Muscle of leg (tissue), 11 donors: ENCODE data around the gene C5. TPM values are rescaled to one million over a fixed set of nuclear protein-coding genes. Genes with fewer than 3 reads are reported as not detected.

Experiments used
- DNase-seq: peaks from one replicate; pipeline ENCODE4 v3.0.0; 2013
- H3K27ac ChIP-seq: one replicate; pipeline ENCODE4 v1.5.1; 2013; ENCODE audit warnings: mild to moderate bottlenecking, low read length, control low read depth
- H3K27me3 ChIP-seq: one replicate; pipeline ENCODE4 v1.6.1; 2013; ENCODE audit warnings: low read length; ENCODE audit not compliant: control insufficient read depth, insufficient read depth
- H3K36me3 ChIP-seq: one replicate; pipeline ENCODE4 v1.6.1; 2013; ENCODE audit warnings: low read length; ENCODE audit not compliant: control insufficient read depth, insufficient read depth
- H3K4me1 ChIP-seq: one replicate; pipeline ENCODE4 v1.6.1; 2013; ENCODE audit warnings: low read length; ENCODE audit not compliant: control insufficient read depth, insufficient read depth
- H3K4me3 ChIP-seq: one replicate; pipeline ENCODE4 v1.5.1; 2013; ENCODE audit warnings: low read length, control low read depth
- H3K9me3 ChIP-seq: replicated peaks from 2 replicates; pipeline ENCODE4 v1.6.1; 2013; ENCODE audit warnings: low read depth, low read length; ENCODE audit not compliant: control insufficient read depth
- WGBS: methylation state at CpG from one replicate; pipeline ENCODE4 v1.1.5; 2013; ENCODE audit warnings: missing lambda C conversion rate; ENCODE audit not compliant: insufficient coverage; 5-methylcytosine and 5-hydroxymethylcytosine counted together
- polyA plus RNA-seq, 8 donors: library from polyadenylated mRNA; unstranded; fragments of 120-200 nt; gene quantifications; one replicate each; pipeline versions ENCODE4 v1.2.1 to v1.2.3, GENCODE V29; 2013; ENCODE audit warnings: inconsistent platforms in 1 of 8, low replicate concordance in 1 of 8; ENCODE audit not compliant: insufficient read length in 8 of 8, insufficient read depth in 1 of 8
- total RNA-seq: library from RNA; stranded (reverse); fragments of 120-200 nt; gene quantifications from one replicate; pipeline ENCODE4 v1.2.4, GENCODE V29; 2013

C5 gene
- total and polyA plus RNA-seq, 9 donors = 6.0 to 9.4 (median 7.6) TPM

- Histone ChIP-seq H3K9me3 (no peaks in the 10 kb centered on the region), H3K27me3 (no peaks in the 10 kb centered on the region), H3K36me3 (peaks cover 5% of the 10 kb centered on the region), H3K4me1 (peaks cover 7% of the 10 kb centered on the region), H3K27ac (no peak overlapping the region), H3K4me3 (no peak overlapping the region)
- 96% methylated on average over 2 of the region's 2 CpGs for WGBS
- DNase-seq = no peak
Measured at GRCh38 chr9:120947222-120947621, 102.9 kb downstream of the C5 start.

GRCh38 chr9:120946259-120946658 is 103.8 kb downstream of the C5 start:
- H3K36me3 ChIP-seq = no peaks in the 10 kb centered on the region
- WGBS = no CpG with 5 or more reads among the region's 3 CpGs
- no peak overlapping the region for H3K27ac ChIP-seq
- no peak for DNase-seq
- no peak overlapping the region for H3K4me3 ChIP-seq
- H3K9me3 ChIP-seq = no peaks in the 10 kb centered on the region
- peaks cover 9% of the 10 kb centered on the region for H3K4me1 ChIP-seq
- H3K27me3 ChIP-seq = no peaks in the 10 kb centered on the region

- Histone ChIP-seq H3K27ac (no peak overlapping the region), H3K4me3 (no peak overlapping the region), H3K9me3 (no peaks in the 10 kb centered on the region), H3K4me1 (peaks cover 9% of the 10 kb centered on the region), H3K27me3 (no peaks in the 10 kb centered on the region), H3K36me3 (no peaks in the 10 kb centered on the region)
- WGBS = 40% methylated on average over 1 of the region's 3 CpGs
- DNase-seq = no peak
Measured at GRCh38 chr9:120944948-120945347, 105.1 kb downstream of the C5 start.

GRCh38 chr9:120944434-120944843 is 105.6 kb downstream of the C5 start:
- Histone ChIP-seq H3K27me3 (no peaks in the 10 kb centered on the region), H3K4me3 (no peak overlapping the region), H3K36me3 (no peaks in the 10 kb centered on the region), H3K27ac (no peak overlapping the region), H3K9me3 (no peaks in the 10 kb centered on the region), H3K4me1 (peaks cover 9% of the 10 kb centered on the region)
- no CpG with 5 or more reads among the region's 4 CpGs for WGBS
- no peak for DNase-seq

- Histone ChIP-seq H3K36me3 (no peaks in the 10 kb centered on the region), H3K27ac (peak overlapping the region; percentile 59), H3K4me3 (no peak overlapping the region), H3K4me1 (peaks cover 11% of the 10 kb centered on the region), H3K9me3 (no peaks in the 10 kb centered on the region), H3K27me3 (no peaks in the 10 kb centered on the region)
- DNase-seq = peak; percentile 40
- 40% methylated on average over 6 of the region's 8 CpGs for WGBS
Measured at GRCh38 chr9:120942186-120943001, 107.7 kb downstream of the C5 start.

GRCh38 chr9:120941046-120941770 is 108.9 kb downstream of the C5 start:
- WGBS = 66% methylated on average over 2 of the region's 6 CpGs
- DNase-seq = peak; percentile 68
- no peak overlapping the region for H3K27ac ChIP-seq

GRCh38 chr9:120940573-120940972 is 109.5 kb downstream of the C5 start:
- H3K4me1 ChIP-seq = peaks cover 27% of the 10 kb centered on the region
- DNase-seq = no peak
- no peak overlapping the region for H3K4me3 ChIP-seq
- H3K36me3 ChIP-seq = no peaks in the 10 kb centered on the region
- WGBS = 77% methylated on average over 10 of the region's 10 CpGs
- H3K27ac ChIP-seq = no peak overlapping the region
- no peaks in the 10 kb centered on the region for H3K9me3 ChIP-seq
- H3K27me3 ChIP-seq = no peaks in the 10 kb centered on the region

More at GRCh38 chr9:120941046-120941770, 108.9 kb downstream of the C5 start:
- no peaks in the 10 kb centered on the region for H3K36me3 ChIP-seq
- H3K4me3 ChIP-seq = no peak overlapping the region
- peaks cover 20% of the 10 kb centered on the region for H3K4me1 ChIP-seq
- no peaks in the 10 kb centered on the region for H3K9me3 ChIP-seq
- no peaks in the 10 kb centered on the region for H3K27me3 ChIP-seq

GRCh38 chr9:120938851-120939250 is 111.2 kb downstream of the C5 start:
- H3K27ac ChIP-seq = no peak overlapping the region
- H3K36me3 ChIP-seq = no peaks in the 10 kb centered on the region
- H3K27me3 ChIP-seq = no peaks in the 10 kb centered on the region
- peaks cover 44% of the 10 kb centered on the region for H3K4me1 ChIP-seq
- 44% methylated on average over 1 of the region's 3 CpGs for WGBS
- no peak for DNase-seq
- no peaks in the 10 kb centered on the region for H3K9me3 ChIP-seq
- H3K4me3 ChIP-seq = no peak overlapping the region

- Histone ChIP-seq H3K9me3 (no peaks in the 10 kb centered on the region), H3K27me3 (no peaks in the 10 kb centered on the region), H3K4me1 (peaks cover 42% of the 10 kb centered on the region), H3K27ac (peak overlapping the region; percentile 11), H3K4me3 (no peak overlapping the region), H3K36me3 (no peaks in the 10 kb centered on the region)
- whole genome bisulfite sequencing = 63% methylated on average over 1 of the region's 1 CpG
- DNase-seq = peak; percentile 49
Measured at GRCh38 chr9:120937596-120937995, 112.5 kb downstream of the C5 start.

GRCh38 chr9:120937127-120937526 is 112.9 kb downstream of the C5 start:
- Histone ChIP-seq H3K4me1 (peaks cover 40% of the 10 kb centered on the region), H3K4me3 (no peak overlapping the region), H3K9me3 (no peaks in the 10 kb centered on the region), H3K27me3 (no peaks in the 10 kb centered on the region), H3K27ac (peak overlapping the region; percentile 11), H3K36me3 (no peaks in the 10 kb centered on the region)
- DNase-seq = peak; percentile 75
- WGBS = 0% methylated on average over 1 of the region's 1 CpG
